ENCODE data around the gene GIPC2.

- TF ChIP-seq CTCF (IDR thresholded peaks at IDR 0.05) (no peak), MAX (IDR thresholded peaks at IDR 0.05) (no peak), CEBPB (IDR thresholded peaks at IDR 0.05) (no peak)
These were observed 56.3 kb downstream of the GIPC2 start for GRCh38 chr1:78102082-78102481.
